Stomach (tissue), 9 donors: ENCODE data around the gene ENOX1. TPM values are rescaled to one million over a fixed set of nuclear protein-coding genes. Genes with fewer than 3 reads are reported as not detected.

Source experiments
- DNase-seq, 2 donors: peaks; one replicate each; pipeline versions ENCODE4 v3.0.0 to v3.0.0-alpha.2; 2013 to 2019
- H3K27ac ChIP-seq, 5 donors: fragments of 200-600 bp in 4 of 5; sonication (generic) in 4 of 5; one replicate each; pipeline ENCODE4 v1.5.1; 2013 to 2019; ENCODE audit warnings: mild to moderate bottlenecking in 1 of 5, moderate library complexity in 1 of 5
- H3K27me3 ChIP-seq, 3 donors: fragments of 200-600 bp; sonication (generic); one replicate each; pipeline ENCODE4 v1.5.1; 2017 to 2019; ENCODE audit warnings: mixed run types in 1 of 3
- H3K36me3 ChIP-seq, 4 donors: fragments of 200-600 bp; sonication (generic); 1 replicate in 3 of 4; 2 replicates in 1 of 4; pipeline ENCODE4 v1.5.1; 2016 to 2019
- H3K4me1 ChIP-seq, 4 donors: fragments of 200-600 bp; sonication (generic); one replicate each; pipeline ENCODE4 v1.5.1; 2016 to 2019
- H3K4me3 ChIP-seq, 4 donors: fragments of 200-600 bp; sonication (generic) in 3 of 4; one replicate each; pipeline ENCODE4 v1.5.1; 2016 to 2019; ENCODE audit warnings: mild to moderate bottlenecking in 1 of 4
- H3K9me3 ChIP-seq, 4 donors: fragments of 200-600 bp; sonication (generic); one replicate each; pipeline ENCODE4 v1.5.1; 2016 to 2019
- CTCF ChIP-seq, 7 experiments: fragments of 450-650 bp in 4 of 7; fragments of 200-600 bp in 3 of 7; sonication (generic) in 3 of 7; IDR thresholded peaks; one replicate each; pipeline ENCODE4 v1.5.1; 2016 to 2019; ENCODE audit warnings: antibody characterized with exemption in 7 of 7, control low read depth in 2 of 7, mild to moderate bottlenecking in 1 of 7
- EP300 ChIP-seq: sonication (generic); formaldehyde crosslinking; IDR thresholded peaks from one replicate; pipeline ENCODE4 v1.6.1; 2017; ENCODE audit warnings: antibody characterized with exemption
- POLR2A ChIP-seq, 4 donors: fragments of 450-650 bp; IDR thresholded peaks; one replicate each; pipeline ENCODE4 v1.6.1; 2016; ENCODE audit warnings: antibody characterized with exemption in 4 of 4, control low read depth in 2 of 4, mild to moderate bottlenecking in 1 of 4, moderate library complexity in 1 of 4
- POLR2AphosphoS5 ChIP-seq, 3 donors: sonication (generic); formaldehyde crosslinking; IDR thresholded peaks; one replicate each; pipeline ENCODE4 v1.6.1; 2016; ENCODE audit warnings: antibody characterized with exemption in 3 of 3
- WGBS, 5 donors: extraction: QIAGEN DNeasy Blood & Tissue Kit in 3 of 5; methylation state at CpG; one replicate each; pipeline versions ENCODE4 v1.1.5 to v1.1.7; 2013 to 2018; 5-methylcytosine and 5-hydroxymethylcytosine counted together
- intact Hi-C: fragments of 100-400 bp; cut with DNase I; formaldehyde crosslinking; loops from one replicate; pipeline ENCODE4 v1.15.1; 2023; ENCODE audit warnings: low total_unique reads
- polyA plus RNA-seq, 3 donors: library from polyadenylated mRNA; stranded (reverse); fragments of 200-250 nt; gene quantifications; one replicate each; pipeline ENCODE4 v1.2.3, GENCODE V29; 2013
- total RNA-seq, 5 donors: library from RNA; depleted of rRNA; stranded (reverse); fragments of >200 nt; gene quantifications; one replicate each; pipeline versions ENCODE4 v1.1.0 to v1.2.3, GENCODE V29; 2014 to 2016
- donor health status: healthy with polysubstance abuse.
- donor health status: Bipolar disorder and iron deficiency.
- donor health status: healthy.

The ENOX1 gene
- total and polyA plus RNA-seq, 8 donors: 0.46 to 6.2 (median 1.4) TPM; not detected in 1

GRCh38 chr13:43558326-43558725 lies 228.4 kb downstream of the ENOX1 start:
- DNase-seq: no peak
- no peaks in the 10 kb centered on the region for H3K36me3 ChIP-seq
- no peak overlapping the region for H3K27ac ChIP-seq
- intact Hi-C loops: no loop called here
- 35 to 65% (median 52%) methylated on average over 1 of the region's 1 CpG for WGBS, 5 donors
- no peak overlapping the region for H3K4me3 ChIP-seq
- TF ChIP-seq POLR2A (IDR thresholded peaks at IDR 0.05): no peak
- TF ChIP-seq POLR2AphosphoS5 (IDR thresholded peaks at IDR 0.05): no peak
- TF ChIP-seq CTCF (IDR thresholded peaks at IDR 0.05): no peak
- TF ChIP-seq EP300: no peak
- H3K27me3 ChIP-seq: no peaks in the 10 kb centered on the region
- H3K4me1 ChIP-seq: peaks cover 0 to 19% (median under 1%) of the 10 kb centered on the region in 4 donors
- no peaks in the 10 kb centered on the region for H3K9me3 ChIP-seq

- Histone ChIP-seq H3K9me3 (no peaks in the 10 kb centered on the region), H3K4me1 (peaks cover 0 to 23% (median 3%) of the 10 kb centered on the region in 4 donors), H3K27me3 (no peaks in the 10 kb centered on the region), H3K4me3 (no peak overlapping the region), H3K27ac (no peak overlapping the region), H3K36me3 (no peaks in the 10 kb centered on the region)
- intact Hi-C loops: no loop called here
- TF ChIP-seq POLR2AphosphoS5 (IDR thresholded peaks at IDR 0.05): no peak
- TF ChIP-seq CTCF (IDR thresholded peaks at IDR 0.05): no peak
- no peak for TF ChIP-seq POLR2A (IDR thresholded peaks at IDR 0.05)
- no peak for TF ChIP-seq EP300
- WGBS, 5 donors: 94 to 99% (median 97%) methylated on average over 2 of the region's 2 CpGs
- DNase-seq: no peak
Observed at GRCh38 chr13:43555667-43556066, 231.1 kb downstream of the ENOX1 start.

GRCh38 chr13:43551897-43552456 lies 234.8 kb downstream of the ENOX1 start:
- intact Hi-C loops: no loop called here
- WGBS, 5 donors: 80 to 94% (median 87%) methylated on average over 3 of the region's 3 CpGs
- TF ChIP-seq POLR2AphosphoS5 (IDR thresholded peaks at IDR 0.05) (no peak), CTCF (IDR thresholded peaks at IDR 0.05) (no peak), EP300 (no peak), POLR2A (IDR thresholded peaks at IDR 0.05) (no peak)
- H3K27ac ChIP-seq: no peak overlapping the region
- H3K4me1 ChIP-seq: peaks cover 0 to 10% (median 3%) of the 10 kb centered on the region in 4 donors
- no peaks in the 10 kb centered on the region for H3K9me3 ChIP-seq
- no peak for DNase-seq
- H3K36me3 ChIP-seq: no peaks in the 10 kb centered on the region
- H3K4me3 ChIP-seq: no peak overlapping the region
- H3K27me3 ChIP-seq: no peaks in the 10 kb centered on the region

- no peaks in the 10 kb centered on the region for H3K36me3 ChIP-seq
- no peaks in the 10 kb centered on the region for H3K9me3 ChIP-seq
- no peak for DNase-seq
- H3K27me3 ChIP-seq: no peaks in the 10 kb centered on the region
- no peak overlapping the region for H3K4me3 ChIP-seq
- H3K4me1 ChIP-seq: peaks cover 0 to 33% (median 15%) of the 10 kb centered on the region in 4 donors
- TF ChIP-seq CTCF (IDR thresholded peaks at IDR 0.05) (no peak), POLR2AphosphoS5 (IDR thresholded peaks at IDR 0.05) (no peak), POLR2A (IDR thresholded peaks at IDR 0.05) (no peak), EP300 (no peak)
- H3K27ac ChIP-seq: no peak overlapping the region
- WGBS, 5 donors: 61 to 82% (median 76%) methylated on average over 3 of the region's 3 CpGs
- intact Hi-C loops: no loop called here
Observed at GRCh38 chr13:43546816-43547215, 240.0 kb downstream of the ENOX1 start.
